Nucleus accumbens (tissue), 56 donors: ENCODE results near the gene SNX1.
A peak's percentile ranks its signal among the peaks of the same experiment; 100 is the strongest.
"Not testable (repeated sequence)": the region's sequence is repeated elsewhere in the genome, so short reads cannot be mapped to it uniquely, and the experiment has no call there.

Source experiments
- DNase-seq, 56 donors: peaks; one replicate each; lab custom pipeline; 2025; lab: John Stamatoyannopoulos, UW

The SNX1 gene

DNA sequence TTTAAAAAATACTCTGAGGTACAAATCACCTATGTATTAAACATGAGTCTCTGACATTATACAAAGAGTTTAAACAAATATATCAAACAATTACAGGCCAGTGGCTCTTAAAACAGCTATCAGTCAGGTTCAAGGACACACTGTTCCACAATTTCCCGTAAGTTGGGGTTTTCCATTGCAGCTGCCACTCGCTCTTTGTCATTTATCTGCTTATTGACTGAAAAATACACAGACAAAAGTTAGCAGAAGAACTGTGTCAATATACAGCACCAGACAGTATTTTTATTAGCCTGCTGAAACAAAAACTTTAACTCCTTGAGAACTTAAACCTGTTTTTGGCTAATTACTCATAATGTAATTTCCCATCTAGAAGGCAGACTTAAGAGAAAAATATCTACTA, 23.0 kb upstream of the SNX1 start:
- DNase-seq: no peak

DNA sequence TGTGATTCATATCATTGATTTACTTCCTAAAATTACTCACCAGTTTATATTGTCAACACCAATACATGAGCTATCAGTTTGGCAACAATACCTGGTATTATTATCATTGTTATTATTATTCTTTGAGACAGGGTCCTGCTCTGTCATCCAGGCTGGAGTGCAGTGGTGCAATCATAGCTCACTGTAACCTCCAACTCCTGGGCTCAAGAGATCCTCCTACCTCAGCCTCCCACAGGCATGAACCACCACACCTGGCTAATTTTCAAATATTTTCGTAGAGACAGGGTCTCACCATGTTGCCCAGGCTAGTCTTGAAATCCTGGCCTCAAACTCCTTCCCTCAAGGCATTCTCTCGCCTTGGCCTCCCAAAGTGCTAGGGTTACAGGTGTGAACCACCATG, 22.3 kb upstream of the SNX1 start:
- DNase-seq: not testable (repeated sequence)

DNA sequence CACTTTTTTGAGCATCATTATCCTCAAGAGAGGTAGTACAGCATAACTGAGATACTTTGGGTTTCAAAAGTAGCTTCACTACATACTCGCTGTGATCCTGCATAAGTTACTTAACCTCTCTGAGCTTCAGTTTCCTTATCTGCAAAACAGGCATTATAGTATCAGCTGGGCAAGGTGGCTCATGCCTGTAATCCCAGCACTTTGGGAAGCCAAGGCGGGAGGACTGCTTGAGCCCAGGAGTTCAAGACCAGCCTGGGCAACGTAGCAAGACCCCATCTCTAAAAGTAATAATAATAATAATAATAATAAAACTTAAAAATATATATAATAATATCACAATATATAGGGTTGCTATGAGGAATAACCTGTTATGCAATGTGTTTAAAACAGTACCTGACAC, 13.0 kb upstream of the SNX1 start:
- DNase-seq: no peak

GRCh38 chr15:64089543-64090280, 6.1 kb upstream of the SNX1 start:
- no peak for DNase-seq

DNA sequence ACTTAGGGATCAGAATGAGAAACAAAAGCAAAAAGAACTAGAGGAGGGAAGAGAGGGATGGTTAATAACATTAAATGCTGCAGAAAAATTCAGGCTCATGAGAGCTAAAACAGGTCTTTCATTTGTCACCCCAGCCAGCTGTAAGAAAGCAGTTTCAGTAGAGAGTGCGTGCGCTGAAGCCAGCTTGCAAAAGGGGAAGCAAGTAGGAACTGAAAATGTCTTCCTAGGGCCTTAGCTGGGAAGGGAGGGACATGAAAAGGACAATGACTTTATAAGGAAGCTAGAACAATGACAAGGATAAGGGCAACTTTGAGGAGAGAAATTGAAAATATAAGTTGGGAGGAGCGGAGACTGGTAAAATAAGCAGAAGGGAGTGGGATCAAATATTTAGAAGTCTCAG, 5.3 kb upstream of the SNX1 start:
- peak in 1 of 56 donors; percentile 16 for DNase-seq

DNA sequence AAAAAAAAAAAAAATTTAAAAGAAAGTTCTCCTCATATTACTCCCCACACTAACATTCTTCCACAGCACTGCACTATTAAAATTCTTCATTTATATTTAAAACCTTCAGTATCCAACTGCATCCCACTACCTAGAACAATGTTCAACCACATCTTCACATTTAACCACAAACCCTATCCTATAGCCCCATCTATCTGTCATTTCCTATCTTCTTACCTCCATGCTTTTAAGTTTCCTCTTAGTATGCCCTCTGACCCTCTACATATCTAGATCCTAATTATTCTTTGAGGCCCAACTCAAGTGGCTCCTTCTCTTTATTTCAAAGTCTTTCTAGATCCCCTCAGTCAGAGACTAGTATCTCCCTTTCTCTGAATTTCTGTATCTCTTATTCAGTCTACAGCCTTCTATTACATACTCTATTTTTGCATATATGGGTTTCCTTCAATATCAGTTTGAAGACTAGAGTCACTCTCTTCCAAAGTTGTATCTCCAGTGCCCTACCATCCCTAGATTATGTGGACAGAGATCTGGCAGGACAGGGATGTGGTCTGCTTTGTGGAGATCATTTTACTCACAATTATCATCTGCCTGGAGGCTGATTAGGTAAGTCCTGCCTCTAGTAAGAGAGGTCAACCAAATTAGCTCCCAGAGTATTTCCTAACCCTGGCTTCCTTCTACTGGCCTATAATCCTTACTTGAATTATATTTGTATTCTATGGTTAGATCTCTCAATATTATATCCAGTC, 3.5 kb upstream of the SNX1 start:
- no peak for DNase-seq

DNA sequence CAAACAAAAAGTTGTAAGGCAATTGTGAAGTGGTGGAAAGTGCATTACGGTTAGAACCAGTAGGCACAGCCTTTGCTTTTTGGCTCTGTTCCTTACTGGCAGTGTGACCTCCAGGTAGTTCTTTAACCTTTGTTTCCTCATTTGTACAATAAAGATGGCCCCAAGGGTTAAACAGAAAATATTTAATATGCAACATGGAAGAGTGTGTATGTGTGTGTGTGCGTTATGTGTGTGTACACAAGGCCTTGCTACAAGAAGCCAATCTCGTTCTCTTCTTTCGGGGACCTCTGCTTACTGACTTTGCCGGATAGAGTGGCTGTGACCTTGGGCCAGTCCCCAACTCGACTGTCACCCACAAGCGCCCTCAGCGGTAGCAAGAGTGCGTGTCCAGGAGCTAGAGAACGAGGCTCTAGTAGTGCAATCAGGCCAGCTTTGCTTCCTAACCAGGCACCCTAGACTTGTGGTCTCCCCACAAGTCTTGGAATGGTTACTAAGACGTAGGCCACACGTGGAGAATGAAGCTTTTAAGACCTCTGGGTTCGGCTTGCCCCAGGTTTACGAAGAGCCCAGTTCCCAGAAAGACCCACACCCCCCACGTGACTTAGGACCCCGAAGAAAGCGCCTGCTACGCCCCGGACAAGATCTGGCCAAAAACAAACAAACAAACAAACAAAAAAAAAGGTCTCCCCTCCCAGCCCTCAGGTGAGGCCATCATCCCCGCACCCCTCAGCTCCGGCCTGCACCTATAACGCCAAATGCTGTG, 2.7 kb upstream of the SNX1 start:
- peak in 15 of 56 donors; percentile 6 to 58 (median 33) for DNase-seq

GRCh38 chr15:64093627-64094417, 2.0 kb upstream of the SNX1 start, which contains the start of gene CIAO2A:
Gene CIAO2A, minus strand, starts transcription at chr15:64093838. Its CDS starts 70 bp downstream, at chr15:64093768.
- DNase-seq: peak; percentile 73 to 98 (median 93)

GRCh38 chr15:64095431-64095794, 369 bp upstream of the SNX1 start:
- DNase-seq: no peak

DNA sequence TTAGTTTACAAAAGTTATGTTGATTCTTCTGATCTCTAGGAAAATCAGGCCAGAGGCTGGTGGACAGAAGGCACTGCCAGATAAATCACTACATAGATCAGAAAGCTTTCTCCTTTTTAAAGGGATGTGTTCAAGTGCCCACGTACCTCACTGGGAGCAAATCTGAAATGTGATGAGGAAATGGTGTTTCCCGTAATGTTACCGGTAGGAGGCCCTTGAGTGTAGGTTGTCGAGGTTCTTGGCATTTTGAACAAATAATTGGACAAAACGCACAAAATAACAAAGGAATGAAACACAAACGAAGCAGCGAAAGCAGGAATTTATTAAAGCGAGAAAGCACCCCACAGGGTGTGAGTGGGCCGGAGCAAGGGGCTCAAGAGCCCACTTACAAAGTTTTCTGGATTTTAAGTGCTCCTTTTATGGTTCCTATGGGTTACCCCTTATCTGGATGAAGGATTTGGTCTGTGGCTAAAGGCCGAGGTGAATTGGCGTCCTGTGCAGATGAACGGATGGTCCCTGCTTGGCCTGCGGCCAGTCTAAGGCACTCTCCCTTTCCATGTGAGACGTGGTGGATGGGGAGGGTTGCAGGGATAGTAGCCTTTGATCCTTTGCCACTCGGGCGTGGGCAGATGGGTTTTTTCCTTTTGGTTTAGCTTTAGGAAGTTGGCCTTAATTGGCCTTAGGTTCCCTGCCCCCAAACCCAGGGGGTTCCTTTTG, 1.0 kb downstream of the SNX1 start:
- DNase-seq: peak in 1 of 56 donors; percentile 3

GRCh38 chr15:64099379-64099778, 3.6 kb downstream of the SNX1 start:
- DNase-seq: no peak

DNA sequence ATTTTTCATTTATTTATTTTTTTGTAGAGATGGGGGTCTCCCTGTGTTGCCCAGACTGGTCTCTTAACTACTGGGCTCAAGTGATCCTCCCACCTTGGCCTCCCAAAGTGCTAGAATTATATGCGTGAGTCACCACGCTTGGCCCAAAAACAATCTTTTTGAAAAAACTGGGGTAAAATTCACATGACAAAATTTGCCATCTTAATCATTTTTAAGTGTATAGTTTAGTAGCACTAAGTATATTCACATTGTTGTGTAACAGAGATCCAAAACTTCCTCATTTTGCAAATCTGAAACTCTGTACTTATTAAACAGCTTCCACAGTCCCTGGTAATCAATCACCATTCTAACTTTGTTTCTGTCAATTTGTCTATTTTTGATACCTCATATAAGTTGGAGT, 5.2 kb downstream of the SNX1 start:
- DNase-seq: no peak

DNA sequence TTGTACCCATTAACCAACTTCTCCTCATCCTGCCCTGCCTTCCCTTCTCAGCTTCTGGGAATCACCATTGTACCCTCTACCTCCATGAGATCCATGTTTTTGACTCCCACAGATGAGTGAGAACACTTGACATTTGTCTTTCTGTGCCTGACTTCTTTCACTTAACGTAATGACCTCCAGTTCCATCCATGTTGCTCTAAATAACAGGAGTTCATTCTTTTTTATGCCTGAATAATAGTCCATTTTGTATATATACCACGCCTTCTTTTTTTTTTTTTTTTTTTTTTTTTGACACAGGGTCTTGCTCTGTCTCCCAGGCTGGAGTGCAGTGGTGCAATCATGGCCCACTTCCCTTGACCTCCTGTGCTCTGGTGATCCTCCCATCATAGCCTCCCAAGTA, 6.7 kb downstream of the SNX1 start:
- DNase-seq: no peak

DNA sequence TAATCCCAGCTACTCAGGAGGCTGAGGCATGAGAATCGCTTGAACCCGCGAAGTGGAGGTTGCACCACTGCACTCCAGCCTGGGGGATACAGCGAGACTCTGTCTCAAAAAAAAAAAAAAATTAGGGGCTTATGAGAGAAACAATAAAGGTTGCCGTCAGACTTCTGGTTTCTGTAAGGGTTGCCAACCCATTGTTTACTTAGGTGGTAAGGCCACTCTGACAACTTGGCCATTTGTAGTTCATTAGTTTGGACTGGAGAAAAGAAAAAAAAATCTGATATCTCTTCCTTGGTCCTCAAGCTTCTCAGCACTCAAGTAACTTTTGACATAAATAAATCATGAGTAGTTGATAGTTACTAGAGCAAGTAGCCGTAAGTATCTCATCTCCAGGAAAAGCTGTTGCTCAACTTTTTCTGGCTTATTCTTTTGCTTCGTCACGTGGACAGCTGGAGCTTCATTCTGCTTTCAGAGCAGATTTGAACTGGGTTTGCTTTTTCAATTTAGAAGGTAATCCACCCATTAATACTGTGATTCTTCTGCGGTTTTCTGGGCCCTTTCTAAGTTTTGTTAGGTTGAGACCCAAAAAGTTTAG, 9.4 kb downstream of the SNX1 start:
- peak in 3 of 56 donors; percentile 8 to 26 (median 10) for DNase-seq

GRCh38 chr15:64107337-64107736, 11.6 kb downstream of the SNX1 start:
- no peak for DNase-seq

GRCh38 chr15:64110108-64110701, 14.4 kb downstream of the SNX1 start:
- DNase-seq: not testable (repeated sequence)

DNA sequence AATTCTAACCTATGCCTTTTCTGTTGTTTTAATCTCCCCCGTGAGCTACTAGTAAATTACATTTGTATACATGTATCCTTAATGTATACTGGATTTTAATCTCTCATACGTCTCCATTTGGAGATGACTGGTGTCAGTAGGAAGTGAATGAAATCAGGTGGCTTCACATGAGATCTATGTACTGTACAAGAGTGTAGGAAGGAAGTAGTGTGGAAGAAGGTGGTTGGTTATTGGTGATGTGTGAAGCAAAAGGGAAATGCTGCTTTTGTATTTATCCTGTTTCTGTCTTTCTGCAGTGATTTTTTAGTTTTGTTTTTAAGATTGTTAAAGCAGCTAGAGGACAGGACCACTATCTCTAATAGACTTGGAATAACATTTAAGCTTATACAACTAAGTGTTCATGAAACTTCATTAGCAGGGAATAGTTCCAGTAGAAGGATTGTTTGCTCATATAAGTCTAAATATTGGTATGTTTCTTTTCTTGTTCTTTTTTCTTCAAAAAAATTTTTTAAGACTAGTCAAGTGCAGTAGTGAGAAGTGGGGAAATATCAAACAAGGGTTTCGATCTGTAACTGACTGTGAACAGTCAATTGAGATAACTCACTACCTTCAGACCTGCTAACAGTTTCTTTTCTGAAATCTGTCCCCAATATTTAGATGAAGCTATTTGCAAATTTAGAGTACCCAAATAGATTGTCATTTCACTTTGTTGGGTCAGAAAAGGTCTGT, 15.3 kb downstream of the SNX1 start:
- DNase-seq: no peak

DNA sequence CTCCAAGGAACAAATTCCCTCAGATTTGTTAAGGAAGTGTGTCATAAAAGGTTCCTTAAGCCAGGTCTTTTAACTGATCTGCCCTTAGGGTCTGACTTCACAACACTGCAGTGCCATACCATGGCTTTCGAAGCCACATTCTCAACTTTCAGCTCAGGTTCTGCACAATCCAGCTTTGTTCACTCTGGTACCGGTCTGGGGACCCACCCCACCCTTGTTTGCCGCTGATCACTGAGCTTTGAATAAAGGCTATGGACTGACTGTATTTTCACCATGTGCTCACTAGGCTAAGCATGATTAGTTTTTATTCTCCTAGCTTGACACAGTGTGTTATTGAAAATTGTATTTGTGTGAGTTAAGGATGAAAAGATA, 15.9 kb downstream of the SNX1 start:
- no peak for DNase-seq
